HG03442 (cell line): ENCODE results near the gene PPP6R2.
"Not testable (repeated sequence)": the region's sequence is repeated elsewhere in the genome, so short reads cannot be mapped to it uniquely, and the experiment has no call there.

ENCODE experiments used
- ATAC-seq: cut with Tn5 transposase; IDR thresholded peaks from one replicate; pipeline ENCODE4 v1.9.1; 2021; ENCODE audit warnings: mild to moderate bottlenecking, moderate library complexity; ENCODE audit not compliant: unreplicated experiment

Gene PPP6R2

DNA sequence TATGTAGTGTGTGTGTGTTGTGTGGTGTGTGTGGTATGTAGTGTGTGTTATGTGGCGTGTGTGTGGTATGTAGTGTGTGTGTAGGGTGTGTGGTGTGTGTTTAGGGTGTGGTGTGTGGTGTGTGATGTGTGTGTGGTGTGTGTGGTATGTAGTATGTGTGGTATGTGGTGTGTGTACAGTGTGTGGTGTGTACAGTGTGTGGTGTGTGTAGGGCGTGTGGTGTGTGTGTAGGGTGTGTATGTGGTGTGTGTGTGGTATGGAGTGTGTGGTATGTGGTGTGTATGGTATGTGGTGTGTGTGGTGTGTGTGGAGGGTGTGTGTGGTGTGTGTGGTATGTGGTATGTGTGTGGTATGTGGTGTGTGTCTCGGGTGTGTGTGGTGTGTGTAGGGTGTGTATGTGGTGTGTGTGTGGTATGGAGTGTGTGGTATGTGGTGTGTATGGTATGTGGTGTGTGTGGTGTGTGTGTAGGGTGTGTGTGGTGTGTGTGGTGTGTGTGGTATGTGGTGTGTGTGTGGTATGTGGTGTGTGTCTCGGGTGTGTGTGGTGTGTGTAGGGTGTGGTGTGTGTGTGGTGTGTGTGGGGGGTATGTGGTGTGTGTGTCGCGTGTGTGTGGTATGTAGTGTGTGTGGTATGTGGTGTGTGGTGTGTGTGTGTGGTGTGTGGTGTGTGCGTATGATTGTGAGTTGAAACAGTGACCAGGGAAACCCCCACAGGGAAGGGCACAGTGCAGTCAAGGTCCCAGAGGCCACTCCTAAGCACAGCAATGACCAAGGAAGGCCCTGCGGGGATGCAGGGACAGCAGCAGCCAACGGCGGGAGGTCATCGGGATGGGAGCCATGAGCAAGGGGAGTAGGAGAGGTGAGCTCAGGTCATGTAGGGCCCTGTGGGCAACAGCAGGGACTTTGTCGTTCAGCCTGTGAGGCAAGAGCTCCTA, 2.9 kb upstream of the PPP6R2 start:
- no peak for ATAC-seq

DNA sequence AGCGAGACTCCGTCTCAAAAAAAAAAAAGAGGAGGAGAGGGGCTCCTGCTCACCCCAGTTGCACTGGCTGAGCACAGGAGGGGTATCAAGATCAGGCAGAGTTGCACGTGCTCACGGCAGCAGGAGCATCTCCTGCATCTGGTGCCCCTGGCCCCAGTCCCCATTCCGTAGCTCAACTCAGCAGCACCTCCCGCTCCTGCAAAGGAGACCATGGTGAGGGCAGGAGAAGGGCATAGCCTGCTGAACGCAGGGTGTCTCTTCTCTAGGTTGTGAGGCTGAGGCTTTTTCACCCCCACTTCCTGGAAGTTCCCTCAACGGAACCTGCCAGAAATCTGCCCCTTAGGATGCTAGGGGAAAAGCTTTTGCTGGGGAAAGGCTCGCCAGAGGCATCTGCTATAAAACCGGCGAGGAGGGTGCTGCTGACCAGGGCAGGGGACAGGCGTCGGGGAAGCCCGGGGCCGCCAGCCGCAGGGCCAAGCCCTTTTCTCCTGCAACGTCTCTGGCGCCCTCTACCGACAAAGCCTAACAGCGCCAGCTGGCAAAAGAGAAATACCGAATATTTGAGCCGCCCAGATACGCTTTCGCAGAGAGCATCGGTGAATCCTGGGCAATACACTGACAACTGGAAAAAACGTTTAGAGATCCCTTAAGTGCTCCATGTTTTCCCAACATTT, 1.0 kb upstream of the PPP6R2 start:
- peak; percentile 45 for ATAC-seq

DNA sequence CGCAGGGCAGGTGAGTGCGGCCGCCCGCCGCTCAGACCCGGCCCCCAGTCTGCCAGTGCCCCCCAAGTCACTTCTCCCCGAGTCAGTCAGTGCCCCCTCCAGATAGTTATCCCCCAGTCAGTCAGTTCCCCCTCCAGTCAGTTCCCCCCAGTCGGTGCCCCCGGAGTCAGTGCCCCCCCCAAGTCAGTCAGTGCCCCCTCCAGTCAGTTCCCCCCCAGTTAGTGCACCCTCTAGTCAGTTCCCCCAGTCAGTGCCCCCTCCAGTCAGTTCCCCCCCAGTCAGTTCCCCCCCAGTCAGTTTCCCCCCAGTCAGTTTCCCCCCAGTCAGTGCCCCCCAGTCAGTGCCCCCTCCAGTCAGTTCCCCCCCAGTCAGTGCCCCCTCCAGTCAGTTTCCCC, 411 bp downstream of the PPP6R2 start:
- ATAC-seq, result no peak

DNA sequence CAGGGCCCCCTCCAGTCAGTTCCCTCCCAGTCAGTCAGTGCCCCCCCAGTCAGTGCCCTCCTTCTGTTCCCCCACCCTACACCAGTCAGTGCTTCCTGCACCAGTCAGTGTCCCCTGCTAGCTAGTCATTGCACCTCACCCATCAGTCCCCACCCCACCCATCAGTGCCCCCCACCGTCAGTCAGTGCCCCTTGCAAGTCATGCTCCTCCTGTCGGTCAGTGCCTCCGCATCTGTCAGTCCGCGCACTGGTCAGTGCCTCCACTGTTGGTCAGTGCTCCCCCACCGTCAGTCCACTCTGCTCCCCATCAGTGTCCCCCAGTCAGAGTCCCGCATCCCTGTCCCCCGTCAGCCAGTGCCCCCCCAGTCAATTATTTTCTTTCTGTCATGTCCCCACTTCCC, 3.3 kb downstream of the PPP6R2 start:
- ATAC-seq, result no peak

DNA sequence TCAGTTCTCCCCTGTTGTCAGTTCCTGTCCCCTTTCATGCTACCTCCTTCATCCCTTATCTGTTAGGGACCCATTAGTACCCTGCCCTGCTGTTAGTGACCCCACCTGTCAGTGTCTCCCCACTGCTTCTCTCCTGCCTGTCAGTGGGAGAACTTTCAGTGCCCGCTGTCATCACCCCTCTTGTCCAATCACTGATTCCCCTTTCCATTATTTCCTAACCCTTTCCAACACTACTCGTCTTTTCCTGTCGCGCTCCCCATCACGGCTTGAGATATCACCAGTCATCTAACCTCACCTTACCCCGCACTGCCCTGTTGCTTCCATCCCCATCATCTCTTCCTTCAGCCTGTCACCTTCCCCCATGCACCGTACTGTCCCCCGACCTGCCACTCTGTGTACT, 4.0 kb downstream of the PPP6R2 start:
- ATAC-seq, result no peak

DNA sequence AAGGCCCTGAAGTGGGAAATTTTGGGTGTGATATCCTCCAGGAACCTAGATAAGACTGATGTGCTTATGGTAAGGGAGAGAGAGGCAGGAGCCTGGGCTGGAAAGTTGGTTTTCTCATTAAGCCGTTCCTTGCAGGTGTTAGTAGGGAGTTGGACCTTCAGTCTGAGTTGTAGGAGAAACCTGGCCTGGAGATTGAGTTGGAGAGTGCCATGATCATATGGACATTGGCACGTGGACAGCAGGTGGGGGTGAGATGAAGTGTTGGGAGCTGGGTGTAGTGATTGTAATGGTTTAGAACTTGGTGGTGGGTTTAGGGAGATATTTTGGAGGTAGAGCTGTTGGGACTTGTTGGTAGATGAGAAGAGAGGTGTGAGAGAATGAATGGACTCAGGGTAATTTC, 4.9 kb downstream of the PPP6R2 start:
- ATAC-seq, result no peak

DNA sequence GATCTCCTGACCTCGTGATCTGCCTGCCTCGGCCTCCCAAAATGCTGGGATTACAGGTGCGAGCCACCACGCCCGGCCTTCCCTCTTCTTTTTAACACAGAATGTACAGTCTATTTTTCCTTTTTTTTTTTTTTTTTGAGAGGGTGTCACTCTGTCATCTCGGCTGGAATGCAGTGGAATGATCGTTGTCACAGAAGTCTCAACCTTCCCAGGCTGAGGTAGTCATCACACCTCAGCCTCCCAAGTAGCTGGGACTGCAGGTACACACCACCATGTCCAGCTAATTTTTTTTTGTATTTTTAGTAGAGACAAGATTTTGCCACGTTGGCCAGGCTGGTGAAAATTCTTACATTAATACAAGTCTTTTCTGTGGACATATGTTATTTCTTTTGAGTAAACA, 13.1 kb downstream of the PPP6R2 start:
- ATAC-seq, result no peak

DNA sequence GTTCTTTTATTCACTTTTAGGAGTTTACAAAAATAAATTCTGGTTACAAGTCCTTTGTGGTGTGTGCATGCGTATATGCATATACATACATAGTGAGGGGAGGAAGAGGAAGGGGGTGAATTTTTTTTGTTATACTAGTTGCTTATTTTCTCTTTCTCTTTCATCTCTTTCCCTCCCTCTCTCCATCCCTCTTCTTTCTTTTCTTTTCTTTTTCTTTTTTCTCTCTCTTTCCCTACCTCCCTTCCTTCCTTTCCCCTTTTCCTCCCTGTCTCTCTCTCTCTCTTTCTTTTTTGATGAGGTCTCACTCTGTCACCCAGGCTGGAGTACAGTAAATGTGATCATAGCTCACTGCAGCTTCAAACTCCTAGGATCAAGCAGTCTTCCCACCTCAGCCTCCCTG, 14.1 kb downstream of the PPP6R2 start:
- ATAC-seq, result no peak

DNA sequence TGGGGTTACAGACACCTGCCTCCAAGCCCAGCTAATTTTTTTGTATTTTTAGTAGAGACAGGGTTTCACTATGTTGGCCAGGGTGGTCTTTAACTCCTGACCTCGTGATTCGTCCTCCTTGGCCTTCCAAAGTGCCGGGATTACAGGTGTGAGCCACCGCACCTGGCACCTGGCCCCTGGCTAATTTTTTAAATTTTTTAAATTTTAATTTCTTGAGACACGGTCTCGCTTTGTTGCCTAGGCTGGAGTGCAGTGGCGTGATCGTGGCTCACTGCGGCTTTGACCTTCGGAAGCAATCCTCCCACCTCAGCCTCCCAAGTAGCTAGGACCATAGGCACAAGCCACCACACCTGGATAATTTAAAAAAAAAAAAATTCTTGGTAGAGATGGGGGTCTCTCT, 14.6 kb downstream of the PPP6R2 start:
- ATAC-seq, result no peak

DNA sequence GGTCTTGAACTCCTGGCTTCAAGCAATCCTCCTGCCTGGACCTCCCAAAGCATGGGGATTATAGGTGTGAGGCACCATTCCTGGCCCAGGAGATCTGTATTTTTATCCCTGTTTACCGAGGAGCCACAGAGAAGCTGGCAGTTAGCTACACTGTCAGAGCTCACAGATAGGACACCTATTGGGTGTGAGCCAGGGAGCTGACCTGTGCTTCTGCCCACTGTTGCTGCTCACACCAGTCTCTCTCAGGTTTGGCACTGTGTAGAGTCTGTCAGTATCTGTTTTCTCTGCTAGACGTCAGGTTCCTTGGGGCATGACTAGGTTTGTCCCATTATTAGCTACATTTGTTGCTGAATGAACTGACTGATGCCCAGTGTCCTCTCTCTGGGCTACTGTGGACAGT, 17.5 kb downstream of the PPP6R2 start:
- no peak for ATAC-seq

DNA sequence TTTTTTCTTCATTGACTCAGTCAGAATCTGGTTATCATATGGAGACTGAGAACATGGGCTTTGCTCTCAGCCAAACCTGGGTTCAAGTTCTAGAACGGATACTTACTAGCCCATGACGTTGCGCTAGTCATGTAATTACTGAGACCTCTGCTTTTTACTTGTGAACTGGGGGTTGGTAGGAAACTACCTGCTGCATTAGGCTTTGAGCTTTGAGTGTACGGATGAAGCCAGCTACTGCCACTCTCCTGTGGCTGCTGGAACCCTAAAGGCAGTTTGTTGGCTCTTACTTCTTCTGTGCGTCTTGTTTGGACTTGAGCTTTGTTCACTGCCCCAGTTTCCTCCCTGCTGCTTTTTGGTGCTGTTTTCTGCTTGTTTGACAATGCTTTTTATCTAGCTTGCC, 18.1 kb downstream of the PPP6R2 start:
- ATAC-seq, result no peak

DNA sequence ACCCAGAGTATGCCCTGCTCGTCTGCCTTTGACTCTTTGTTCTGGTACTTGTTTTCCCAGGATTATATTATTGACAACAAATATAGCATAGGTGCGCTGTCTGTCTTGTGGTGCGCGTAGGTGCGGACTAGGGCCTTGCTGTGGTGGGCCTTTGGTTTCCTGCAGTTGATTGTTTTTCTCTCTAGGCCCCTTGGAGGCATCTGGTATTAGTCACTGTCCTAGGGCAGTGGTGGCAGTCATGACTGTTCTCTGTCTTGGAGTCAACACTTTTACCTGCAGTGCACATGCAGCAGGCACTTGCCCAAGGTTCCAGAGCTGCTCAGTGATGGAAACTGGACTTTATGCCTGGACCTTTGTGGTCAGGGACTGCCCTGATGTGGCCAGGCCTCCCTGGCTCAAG, 18.6 kb downstream of the PPP6R2 start:
- ATAC-seq, result no peak

DNA sequence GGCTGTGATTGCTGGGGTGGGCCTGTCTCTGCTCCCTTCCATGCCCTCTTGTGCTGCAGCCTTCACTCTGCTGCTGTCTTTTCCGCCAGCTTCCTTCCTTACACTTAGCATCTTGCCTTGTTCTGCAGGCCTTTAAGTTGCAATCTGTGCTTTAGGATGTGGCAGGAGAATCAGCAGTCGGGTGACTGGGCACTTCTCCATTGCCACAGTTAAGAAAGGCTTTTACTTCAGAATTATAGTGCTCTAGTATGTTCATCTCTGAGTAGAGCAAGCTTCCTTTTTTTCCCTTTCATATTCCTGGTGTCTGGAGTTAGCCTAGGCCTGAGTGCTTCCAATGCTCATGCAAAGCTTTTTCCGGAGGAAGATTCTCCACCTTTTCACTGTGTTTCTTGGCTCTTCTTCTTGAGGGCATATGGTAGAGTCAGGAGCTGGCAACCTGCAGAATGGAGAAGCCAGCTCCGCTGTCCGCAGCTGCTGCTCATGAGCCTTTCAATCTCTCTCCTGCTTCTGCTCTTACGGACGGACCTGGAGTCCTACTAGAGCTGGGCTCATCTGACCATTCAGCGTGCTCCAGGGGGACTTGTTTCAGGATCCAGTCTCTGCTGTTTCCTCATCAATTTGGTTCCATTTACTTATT, 20.2 kb downstream of the PPP6R2 start:
- ATAC-seq, result no peak

DNA sequence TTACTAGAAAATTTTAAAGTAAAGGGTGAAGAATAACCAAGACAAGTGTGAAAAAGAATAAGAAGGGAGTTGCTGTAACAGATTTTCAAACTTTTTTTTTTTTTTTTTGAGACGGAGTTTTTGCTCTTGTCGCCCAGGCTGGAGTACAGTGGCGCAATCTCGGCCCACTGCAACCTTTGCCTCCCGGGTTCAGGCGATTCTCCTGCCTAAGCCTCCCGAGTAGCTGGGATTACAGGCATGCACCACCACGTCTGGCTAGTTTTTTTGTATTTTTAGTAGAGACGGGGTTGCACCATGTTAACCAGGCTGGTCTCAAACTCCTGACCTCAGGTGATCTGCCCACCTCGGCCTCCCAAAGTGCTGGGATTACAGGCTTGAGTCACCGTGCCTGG, 20.7 kb downstream of the PPP6R2 start:
- not testable (repeated sequence) for ATAC-seq

DNA sequence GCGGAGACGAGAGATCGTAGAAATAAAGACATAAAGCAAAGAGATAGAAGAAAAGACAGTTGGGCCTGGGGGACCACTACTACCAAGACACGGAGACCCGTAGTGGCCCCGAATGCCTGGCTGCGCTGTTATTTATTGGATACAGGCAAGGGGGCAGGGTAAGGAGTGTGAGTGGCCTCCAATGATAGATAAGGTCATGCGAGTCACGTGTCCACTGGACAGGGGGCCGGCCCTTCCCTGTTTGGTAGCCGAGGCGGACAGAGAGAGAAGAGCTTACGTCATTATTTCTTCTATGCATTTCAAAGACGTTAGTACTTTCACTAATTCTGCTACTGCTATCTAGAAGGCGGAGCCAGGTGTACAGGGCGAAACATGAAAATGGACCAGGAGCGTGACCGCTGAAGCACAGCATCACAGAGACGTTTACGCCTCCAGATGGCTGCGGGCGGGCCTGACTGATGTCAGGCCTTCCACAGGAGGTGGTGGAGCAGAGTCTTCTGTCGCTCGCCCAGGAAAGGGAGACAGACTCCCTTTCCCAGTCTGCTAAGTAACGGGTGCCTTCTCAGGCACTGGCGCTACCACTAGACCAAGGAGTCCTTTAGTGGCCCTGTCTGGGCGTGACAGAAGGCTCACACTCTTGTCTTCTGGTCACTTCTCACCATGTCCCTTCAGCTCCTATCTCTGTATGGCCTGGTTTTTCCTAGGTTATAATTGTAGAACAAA, 24.8 kb downstream of the PPP6R2 start:
- ATAC-seq, result no peak

DNA sequence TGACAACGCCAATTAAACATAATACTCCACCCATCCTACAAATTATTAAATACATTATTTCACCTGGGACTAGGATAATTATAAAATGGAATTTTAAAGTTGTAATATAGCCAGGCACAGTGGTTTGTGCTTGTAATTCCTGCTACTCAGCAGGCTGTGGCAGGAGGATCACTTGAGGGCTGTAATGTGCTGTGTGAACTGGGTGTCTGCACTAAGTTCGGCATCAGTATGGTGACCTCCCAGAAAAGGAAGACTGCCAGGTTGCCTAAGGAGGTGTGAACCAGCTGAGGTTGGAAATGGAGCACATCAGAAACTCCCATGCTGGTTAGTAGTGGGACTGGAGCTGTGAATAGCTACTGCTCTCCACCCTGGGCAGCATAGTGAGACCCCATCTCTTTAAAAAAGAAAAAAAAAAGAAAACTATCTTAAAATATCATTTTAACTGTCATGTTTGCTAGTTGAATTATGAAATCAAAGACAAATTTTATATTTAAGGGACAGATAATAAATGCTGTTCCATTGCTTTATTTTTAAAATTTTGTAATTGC, 28.0 kb downstream of the PPP6R2 start:
- ATAC-seq, result no peak

DNA sequence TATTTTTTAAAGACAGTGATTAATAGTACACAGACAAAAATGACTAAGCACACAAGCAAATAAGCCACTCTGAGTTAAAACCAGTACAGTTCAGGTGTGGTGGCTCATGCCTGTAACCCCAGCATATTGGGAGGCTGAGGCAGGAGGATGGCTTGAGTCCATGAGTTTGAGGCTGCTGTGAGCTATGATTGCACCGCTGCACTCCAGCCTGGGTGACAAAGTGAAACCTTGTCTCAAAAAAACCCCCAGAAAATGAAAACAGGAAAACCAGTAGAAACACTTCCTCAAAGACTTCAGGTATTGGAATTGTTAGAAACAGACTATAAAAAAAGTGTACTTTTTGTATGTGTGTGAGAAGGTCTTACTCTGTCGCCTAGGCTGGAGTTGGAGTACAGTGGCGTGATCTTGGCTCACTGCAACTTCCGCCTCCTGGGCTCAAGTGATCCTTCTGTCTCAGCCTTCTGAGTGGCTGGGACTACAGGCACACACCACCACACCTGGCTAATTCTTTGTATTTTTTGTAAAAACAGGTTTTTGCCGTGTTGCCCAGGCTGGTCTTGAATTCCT, 33.0 kb downstream of the PPP6R2 start:
- ATAC-seq, result no peak

DNA sequence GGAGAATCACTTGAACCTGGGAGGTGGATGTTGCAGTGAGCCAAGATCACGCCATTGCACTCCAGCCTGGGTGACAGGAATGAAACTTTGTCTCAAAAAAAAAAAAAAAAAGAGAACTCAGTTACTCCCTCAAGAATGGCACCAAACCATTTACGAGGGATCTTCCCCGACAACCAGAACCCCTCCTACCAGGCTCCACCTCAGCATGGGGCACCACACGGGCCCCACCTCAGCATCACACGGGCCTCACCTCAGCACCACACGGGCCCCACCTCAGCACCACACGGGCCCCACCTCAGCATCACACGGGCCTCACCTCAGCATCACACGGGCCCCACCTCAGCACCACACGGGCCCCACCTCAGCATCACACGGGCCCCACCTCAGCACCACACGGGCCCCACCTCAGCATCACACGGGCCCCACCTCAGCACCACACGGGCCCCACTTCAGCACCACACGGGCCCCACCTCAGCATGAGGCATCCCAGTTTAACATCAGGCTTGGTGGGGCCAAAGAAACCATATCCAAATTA, 38.0 kb downstream of the PPP6R2 start:
- ATAC-seq, result not testable (repeated sequence)

DNA sequence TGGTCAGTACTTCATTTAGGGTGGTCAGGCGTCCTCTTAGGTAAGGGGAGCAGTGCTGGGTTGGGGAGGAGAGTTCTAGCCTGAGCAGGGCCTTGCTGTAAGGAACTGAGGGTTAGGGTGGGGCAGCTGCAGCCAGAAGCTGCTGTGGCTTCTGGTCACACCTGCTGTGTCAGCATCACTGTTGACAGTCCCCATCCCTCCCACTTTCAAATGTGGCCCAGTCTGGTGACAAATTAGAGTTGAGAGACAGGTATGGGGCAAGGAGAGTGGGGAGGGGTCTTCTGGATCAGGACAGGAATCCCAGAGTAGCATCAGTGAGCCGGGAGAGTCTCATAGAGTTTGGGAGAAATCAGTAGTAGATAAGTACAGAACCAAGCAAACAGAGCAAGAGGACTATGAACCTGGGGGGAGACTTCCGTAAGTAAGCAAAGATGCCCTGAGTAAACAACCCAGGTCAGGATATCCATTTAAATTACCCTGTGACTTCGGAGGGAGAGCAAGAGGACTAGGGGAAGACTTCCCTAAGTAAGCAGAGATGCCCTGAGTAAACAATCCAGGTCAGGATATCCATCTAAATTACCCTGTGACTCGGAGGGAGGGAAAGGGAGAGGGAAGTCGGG, 53.7 kb downstream of the PPP6R2 start:
- no peak for ATAC-seq
